OCI-LY1 (cell line): ENCODE data around the gene POLG.

Experiments
- H2AFZ ChIP-seq: fragments of 200-600 bp; sonication (generic), shearing (Covaris generic); 2 replicates; pipeline ENCODE4 v1.6.0; 2014; ENCODE audit warnings: antibody characterized with exemption, mild to moderate bottlenecking, low read length
- H3F3A ChIP-seq: fragments of 200-600 bp; sonication (generic), shearing (Covaris generic); 2 replicates; pipeline ENCODE4 v1.6.0; 2014; ENCODE audit warnings: mild to moderate bottlenecking, antibody characterized with exemption, low read length, moderate library complexity; ENCODE audit not compliant: insufficient read depth
- H3K27ac ChIP-seq: fragments of 200-600 bp; sonication (generic); 2 replicates; pipeline ENCODE4 v1.5.1; 2014; ENCODE audit warnings: low read length, mixed run types, mild to moderate bottlenecking, low read depth; ENCODE audit not compliant: poor library complexity, severe bottlenecking
- H3K27me3 ChIP-seq: fragments of 200-600 bp; sonication (generic); 2 replicates; pipeline ENCODE4 v1.6.0; 2014; ENCODE audit warnings: antibody characterized with exemption, mild to moderate bottlenecking, low read length, moderate library complexity; ENCODE audit not compliant: insufficient read depth
- H3K36me3 ChIP-seq: fragments of 200-600 bp; sonication (generic); 2 replicates; pipeline ENCODE4 v1.6.1; 2014; ENCODE audit warnings: mild to moderate bottlenecking, antibody characterized with exemption, low read length, moderate library complexity, mixed read lengths; ENCODE audit not compliant: insufficient read depth
- H3K4me1 ChIP-seq: fragments of 200-600 bp; sonication (generic); 2 replicates; pipeline ENCODE4 v1.5.1; 2014; ENCODE audit warnings: mild to moderate bottlenecking, low read length, moderate library complexity; ENCODE audit not compliant: insufficient read depth, severe bottlenecking
- H3K4me2 ChIP-seq: fragments of 200-600 bp; sonication (generic), shearing (Covaris generic); 2 replicates; pipeline ENCODE4 v1.6.1; 2014; ENCODE audit warnings: low read length
- H3K4me3 ChIP-seq: fragments of 200-600 bp; sonication (generic); 2 replicates; pipeline ENCODE4 v1.5.1; 2014; ENCODE audit warnings: low read length, low read depth, mild to moderate bottlenecking, mixed read lengths; ENCODE audit not compliant: poor library complexity, severe bottlenecking
- H3K79me2 ChIP-seq: fragments of 200-600 bp; shearing (Covaris generic); 2 replicates; pipeline ENCODE4 v1.6.1; 2016; ENCODE audit warnings: mixed run types, low read length, mixed read lengths; ENCODE audit not compliant: insufficient read depth
- H3K9ac ChIP-seq: fragments of 200-600 bp; sonication (generic), shearing (Covaris generic); 2 replicates; pipeline ENCODE4 v1.6.1; 2014; ENCODE audit warnings: mild to moderate bottlenecking, low read length, mixed read lengths
- H3K9me2 ChIP-seq: fragments of 200-600 bp; sonication (generic), shearing (Covaris generic); 2 replicates; pipeline ENCODE4 v1.6.1; 2014; ENCODE audit warnings: low read depth, mild to moderate bottlenecking, low read length, mixed read lengths
- H3K9me3 ChIP-seq: fragments of 200-600 bp; shearing (Covaris generic); 2 replicates; pipeline ENCODE4 v1.6.1; 2014; ENCODE audit warnings: low read length, mixed read lengths
- H4K20me1 ChIP-seq: fragments of 200-600 bp; sonication (generic), shearing (Covaris generic); 2 replicates; pipeline ENCODE4 v1.6.0; 2016; ENCODE audit warnings: mild to moderate bottlenecking, low read length; ENCODE audit not compliant: insufficient read depth
- CTCF ChIP-seq: fragments of 200-600 bp; sonication (generic), shearing (Covaris generic); IDR thresholded peaks from 2 replicates; pipeline ENCODE4 v1.5.1; 2017; ENCODE audit warnings: mild to moderate bottlenecking, antibody characterized with exemption, low read length, moderate library complexity, mixed read lengths
- EZH2 ChIP-seq: fragments of 200-600 bp; sonication (generic), shearing (Covaris generic); IDR thresholded peaks from 2 replicates; pipeline ENCODE4 v1.8.0; 2017; ENCODE audit warnings: borderline replicate concordance, mixed run types, mild to moderate bottlenecking, antibody characterized with exemption, low read length, moderate library complexity, mixed read lengths

Gene POLG

GRCh38 chr15:89363770-89364169, 29.1 kb upstream of the POLG start:
- no peaks in the 10 kb centered on the region for H4K20me1 ChIP-seq
- no peak overlapping the region for H3K9ac ChIP-seq
- H2AFZ ChIP-seq: no peak overlapping the region
- no peaks in the 10 kb centered on the region for H3K9me3 ChIP-seq
- H3K36me3 ChIP-seq: no peaks in the 10 kb centered on the region
- no peak for TF ChIP-seq EZH2
- TF ChIP-seq CTCF: no peak
- H3K9me2 ChIP-seq: no peaks in the 10 kb centered on the region
- H3K4me1 ChIP-seq: no peaks in the 10 kb centered on the region
- H3K79me2 ChIP-seq: no peaks in the 10 kb centered on the region
- no peaks in the 10 kb centered on the region for H3F3A ChIP-seq
- no peak overlapping the region for H3K4me3 ChIP-seq
- H3K27me3 ChIP-seq: no peaks in the 10 kb centered on the region; the same call in 1 of the 2 replicates
- no peak overlapping the region for H3K4me2 ChIP-seq
- H3K27ac ChIP-seq: no peak overlapping the region

- no peaks in the 10 kb centered on the region for H4K20me1 ChIP-seq
- TF ChIP-seq CTCF (no peak), EZH2 (no peak)
- no peak overlapping the region for H3K4me3 ChIP-seq
- H3F3A ChIP-seq: no peaks in the 10 kb centered on the region
- no peaks in the 10 kb centered on the region for H3K36me3 ChIP-seq
- H3K27ac ChIP-seq: no peak overlapping the region
- no peak overlapping the region for H3K4me2 ChIP-seq
- no peaks in the 10 kb centered on the region for H3K79me2 ChIP-seq
- H2AFZ ChIP-seq: no peak overlapping the region
- no peaks in the 10 kb centered on the region for H3K4me1 ChIP-seq
- no peaks in the 10 kb centered on the region; the same call in 1 of the 2 replicates for H3K27me3 ChIP-seq
- H3K9ac ChIP-seq: no peak overlapping the region
- H3K9me2 ChIP-seq: no peaks in the 10 kb centered on the region
- no peaks in the 10 kb centered on the region for H3K9me3 ChIP-seq
These were observed 28.5 kb upstream of the POLG start for GRCh38 chr15:89363133-89363532.

GRCh38 chr15:89362203-89363101, 27.8 kb upstream of the POLG start:
- Histone ChIP-seq H4K20me1 (no peaks in the 10 kb centered on the region), H3K4me1 (no peaks in the 10 kb centered on the region), H3K9me2 (no peaks in the 10 kb centered on the region), H3K36me3 (no peaks in the 10 kb centered on the region), H3K4me2 (no peak overlapping the region), H3K27me3 (no peaks in the 10 kb centered on the region; the same call in 1 of the 2 replicates), H3K9me3 (no peaks in the 10 kb centered on the region), H3K27ac (no peak overlapping the region), H2AFZ (no peak overlapping the region), H3K4me3 (no peak overlapping the region), H3F3A (no peaks in the 10 kb centered on the region), H3K9ac (no peak overlapping the region), H3K79me2 (no peaks in the 10 kb centered on the region)
- TF ChIP-seq EZH2 (no peak), CTCF (no peak)
